HG03378 (cell line): ENCODE results near the gene SORBS2.

Experiments
- ATAC-seq: cut with Tn5 transposase; IDR thresholded peaks from one replicate; pipeline ENCODE4 v1.9.1; 2021; ENCODE audit warnings: mild to moderate bottlenecking, moderate library complexity; ENCODE audit not compliant: unreplicated experiment

SORBS2 gene

DNA sequence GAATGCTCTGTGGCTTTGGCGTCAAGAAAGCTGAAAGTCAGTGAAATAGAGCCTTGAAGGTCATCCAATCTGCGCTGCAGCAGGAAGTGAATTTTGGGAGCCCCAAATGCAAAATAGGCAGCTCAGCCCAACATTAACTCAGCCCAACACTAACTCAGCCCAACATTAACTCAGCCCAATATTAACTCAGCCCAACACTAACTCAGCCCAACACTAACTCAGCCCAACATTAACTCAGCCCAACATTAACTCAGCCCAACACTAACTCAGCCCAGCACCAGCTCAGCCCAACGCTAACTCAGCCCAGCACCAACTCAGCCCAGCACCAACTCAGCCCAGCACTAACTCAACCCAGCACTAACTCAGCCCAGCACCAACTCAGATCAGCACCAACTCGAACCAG, 71.5 kb downstream of the SORBS2 start:
- ATAC-seq, result no peak

DNA sequence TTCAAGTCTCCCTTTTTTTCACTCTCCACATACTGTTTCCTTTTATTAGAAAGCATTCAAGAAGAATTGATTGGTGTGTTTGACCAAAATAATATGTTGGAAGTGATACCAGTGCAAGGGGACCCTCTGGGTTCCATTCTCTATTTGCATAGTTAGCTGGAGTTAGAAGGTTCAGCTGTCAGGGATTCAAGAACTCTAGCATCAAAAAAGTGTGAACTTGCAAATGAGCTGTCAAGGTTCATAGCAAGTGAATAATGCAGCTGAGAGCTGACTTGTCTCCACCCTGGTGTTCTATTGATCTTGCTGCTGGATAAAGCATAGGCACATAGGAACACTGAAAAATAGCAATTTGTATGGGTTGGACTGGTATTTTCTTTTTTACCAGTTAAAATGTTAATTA, 73.2 kb downstream of the SORBS2 start:
- ATAC-seq, result no peak

DNA sequence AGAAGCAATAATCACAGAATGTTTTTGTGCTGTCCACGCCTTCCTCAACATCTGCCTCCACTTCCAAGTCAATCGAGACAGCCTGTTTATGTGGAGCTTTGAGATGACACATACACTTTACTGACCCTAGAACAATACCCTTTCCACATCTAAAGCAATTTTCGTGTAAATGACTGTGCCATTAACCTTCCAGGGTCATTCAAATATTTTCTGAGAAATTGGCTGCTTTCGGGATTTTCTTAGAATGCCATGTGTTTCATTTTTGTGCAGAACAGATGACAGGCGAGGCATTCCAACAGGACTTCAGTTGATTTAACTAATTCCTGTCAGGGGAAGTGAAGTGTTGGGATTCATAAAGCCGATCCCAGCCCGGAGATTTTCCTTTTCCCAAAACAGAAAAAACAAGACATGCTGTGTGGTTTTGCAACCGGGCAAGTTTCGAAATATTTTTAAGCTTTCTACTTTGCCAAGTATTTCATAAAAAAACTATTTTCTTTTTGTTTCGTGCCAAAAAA, 73.9 kb downstream of the SORBS2 start:
- no peak for ATAC-seq

DNA sequence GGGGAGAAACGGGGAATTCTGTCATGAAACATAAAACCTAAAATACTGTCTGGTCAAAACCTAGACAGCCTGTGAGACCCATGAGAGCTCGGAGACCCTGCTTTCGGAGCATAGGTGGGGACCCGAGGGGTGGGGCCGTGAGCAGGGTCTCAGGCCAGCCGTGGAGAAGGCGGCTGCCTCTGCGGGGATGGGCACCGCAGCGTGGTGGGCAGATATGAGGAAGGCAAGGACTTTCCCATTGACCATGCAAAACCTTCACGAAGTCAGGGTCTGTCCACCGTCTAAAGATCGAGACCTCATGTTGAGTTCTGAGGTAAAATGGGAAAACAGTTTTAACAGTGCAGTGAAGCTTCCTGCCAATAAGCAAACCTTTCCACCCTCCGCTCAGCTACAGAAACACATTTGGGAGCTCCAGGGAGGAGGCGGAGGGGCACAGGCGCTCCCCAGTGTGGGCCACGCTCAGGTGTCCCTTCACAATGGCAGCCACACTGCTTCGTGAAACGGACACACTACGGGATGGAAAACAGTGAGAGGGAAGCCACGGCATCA, 74.4 kb downstream of the SORBS2 start:
- ATAC-seq, result no peak

GRCh38 chr4:185736882-185737281, 75.1 kb downstream of the SORBS2 start:
- ATAC-seq, result no peak

- no peak for ATAC-seq
These were observed 76.1 kb downstream of the SORBS2 start for GRCh38 chr4:185735866-185736400.

GRCh38 chr4:185734930-185735329, 77.1 kb downstream of the SORBS2 start:
- ATAC-seq, result no peak

DNA sequence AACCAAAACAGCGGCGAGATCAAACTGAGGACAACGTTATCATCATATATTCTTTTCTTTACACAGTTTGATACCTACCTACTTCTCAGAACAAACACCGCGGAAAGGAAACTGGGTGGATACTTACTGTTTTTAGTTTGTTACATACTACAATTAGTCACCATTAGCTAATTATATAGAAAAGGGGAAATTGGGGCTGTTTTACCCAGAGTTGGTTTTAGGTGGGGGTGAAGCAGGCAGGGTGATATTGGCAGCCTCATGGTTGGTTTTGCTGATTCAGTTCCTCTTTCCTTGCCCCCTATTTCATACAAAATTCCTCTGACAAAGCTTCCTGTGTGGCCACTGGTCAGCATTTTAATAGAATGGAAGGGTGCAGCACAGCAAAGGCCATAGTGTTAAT, 77.8 kb downstream of the SORBS2 start:
- peak; percentile 74 for ATAC-seq

- peak; percentile 50 for ATAC-seq
These were observed 81.0 kb downstream of the SORBS2 start for GRCh38 chr4:185730849-185731608.

DNA sequence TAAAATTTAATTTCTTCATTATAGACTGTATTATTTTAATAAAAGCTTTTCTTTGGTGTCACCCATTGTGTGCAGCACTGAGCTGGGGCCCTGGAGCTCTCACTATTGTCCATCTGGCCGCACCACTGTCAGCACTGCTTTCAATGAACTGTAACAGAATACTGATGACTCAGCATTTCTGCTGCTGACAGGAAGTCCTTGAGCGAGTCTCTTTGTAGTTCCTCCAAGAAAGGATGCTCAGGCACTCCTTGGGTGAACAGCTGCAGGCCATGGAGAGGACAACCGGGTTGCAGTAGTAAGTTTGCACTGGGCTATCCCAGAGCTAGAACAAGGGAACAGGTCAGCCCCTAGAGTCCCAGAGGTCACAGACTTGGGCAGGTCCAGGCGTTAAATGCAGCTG, 81.6 kb downstream of the SORBS2 start:
- peak; percentile 47 for ATAC-seq

- no peak for ATAC-seq
These were observed 82.6 kb downstream of the SORBS2 start for GRCh38 chr4:185729391-185729804.

- no peak for ATAC-seq
These were observed 83.1 kb downstream of the SORBS2 start for GRCh38 chr4:185728893-185729292.

- no peak for ATAC-seq
These were observed 85.1 kb downstream of the SORBS2 start for GRCh38 chr4:185726931-185727330.

DNA sequence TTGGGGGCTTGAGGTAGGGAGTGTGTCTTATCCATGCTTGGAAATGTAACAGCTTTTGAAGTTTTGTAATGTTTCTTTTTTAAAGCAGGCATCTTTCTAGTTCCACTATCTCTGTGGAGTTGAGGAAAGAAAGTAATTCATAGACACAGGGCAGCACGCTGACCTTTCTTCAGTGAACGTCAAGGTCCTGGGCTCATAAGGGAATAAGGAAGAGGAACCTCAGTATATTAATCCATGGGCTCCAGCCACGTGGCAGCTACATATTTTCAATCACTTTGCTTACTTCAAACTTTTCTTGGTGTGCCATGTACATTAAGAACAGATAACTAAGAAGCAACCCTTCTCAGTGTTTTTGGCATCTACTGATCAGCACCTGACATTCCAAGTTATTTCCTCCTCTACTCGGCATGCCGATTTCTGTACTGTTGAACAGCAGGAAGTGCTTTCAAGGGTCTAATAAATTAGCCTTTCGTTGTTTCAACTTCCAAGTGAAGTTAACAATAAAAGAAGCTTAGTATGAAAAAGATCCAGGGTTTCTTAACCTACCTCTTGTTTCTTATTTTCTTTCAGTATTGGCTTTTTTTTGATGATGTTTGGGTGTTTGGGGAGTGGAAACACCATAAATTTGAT, 88.2 kb downstream of the SORBS2 start:
- no peak for ATAC-seq

DNA sequence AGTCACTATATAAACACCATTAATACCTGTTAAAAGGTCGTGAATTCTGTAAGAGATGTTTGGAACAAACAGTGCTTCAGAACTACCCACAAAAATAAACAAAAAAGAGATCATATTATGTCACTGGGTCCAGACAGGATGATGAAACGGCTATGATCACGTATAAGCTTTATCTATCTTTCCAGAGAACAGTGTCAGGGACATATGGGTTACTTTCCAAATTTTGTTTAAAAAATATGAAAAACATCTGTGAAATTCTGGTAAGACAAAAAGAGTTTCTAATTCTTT, 90.0 kb downstream of the SORBS2 start:
- no peak for ATAC-seq

- no peak for ATAC-seq
These were observed 90.6 kb downstream of the SORBS2 start for GRCh38 chr4:185721190-185722028.

DNA sequence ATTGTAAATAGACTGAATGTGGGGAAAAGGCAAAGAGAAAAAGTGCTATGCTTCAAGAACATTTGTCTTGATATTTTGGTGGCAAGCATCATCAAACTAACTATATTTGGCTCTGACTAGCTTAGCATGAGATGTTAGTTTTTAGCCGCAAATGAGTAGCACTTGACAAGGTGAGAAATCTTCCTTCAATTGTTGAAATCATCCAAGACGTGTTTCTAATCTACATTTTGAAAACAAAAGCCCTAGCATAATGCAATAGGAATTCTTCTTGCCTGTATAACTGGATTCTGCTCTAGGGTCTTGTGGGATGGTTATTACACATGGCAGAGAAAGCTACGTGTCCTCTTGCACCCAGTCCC, 92.5 kb downstream of the SORBS2 start:
- ATAC-seq, result no peak

DNA sequence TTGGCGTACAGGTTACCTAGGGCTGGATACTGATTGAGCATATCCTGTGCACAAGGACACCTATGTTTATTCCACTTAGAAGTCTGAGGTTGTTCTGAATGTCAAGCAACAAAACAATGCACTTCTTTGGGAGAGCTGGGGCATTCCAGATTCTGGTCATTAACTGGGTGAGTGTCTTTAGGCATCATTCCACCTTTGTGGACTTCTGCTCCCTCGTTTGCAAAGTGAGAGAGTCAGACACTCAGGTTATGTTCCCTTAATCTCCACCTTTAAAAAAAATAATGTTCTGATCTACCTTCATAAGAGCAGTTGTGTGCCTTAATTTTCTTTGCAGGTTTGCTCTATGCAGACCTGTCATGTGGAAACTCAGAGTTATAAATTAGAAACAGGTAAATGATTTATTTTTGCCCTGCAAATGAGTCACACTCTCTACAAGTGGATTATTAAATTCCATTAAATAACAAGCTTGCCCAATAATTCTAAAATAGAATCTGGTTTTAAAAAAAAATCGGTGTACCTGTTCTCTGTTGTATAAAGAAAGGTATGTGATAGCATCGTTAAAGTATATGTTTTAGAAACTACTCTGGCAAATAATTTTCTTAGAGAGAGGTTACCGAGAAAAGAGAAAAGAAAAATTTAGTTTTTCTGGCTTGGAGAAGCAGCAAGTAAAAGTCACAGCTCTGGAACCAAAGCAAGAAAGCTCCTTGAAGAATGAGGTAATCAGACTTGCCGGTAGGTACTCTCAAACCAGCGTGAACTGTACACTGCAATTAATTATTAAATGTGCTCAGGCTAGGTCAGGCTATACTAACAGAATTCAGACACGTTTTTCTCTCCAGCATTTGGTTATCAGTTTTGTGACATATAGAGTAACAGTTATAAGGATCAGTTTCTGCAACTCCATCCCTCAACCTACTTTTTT, 93.2 kb downstream of the SORBS2 start:
- peak; percentile 40 for ATAC-seq

DNA sequence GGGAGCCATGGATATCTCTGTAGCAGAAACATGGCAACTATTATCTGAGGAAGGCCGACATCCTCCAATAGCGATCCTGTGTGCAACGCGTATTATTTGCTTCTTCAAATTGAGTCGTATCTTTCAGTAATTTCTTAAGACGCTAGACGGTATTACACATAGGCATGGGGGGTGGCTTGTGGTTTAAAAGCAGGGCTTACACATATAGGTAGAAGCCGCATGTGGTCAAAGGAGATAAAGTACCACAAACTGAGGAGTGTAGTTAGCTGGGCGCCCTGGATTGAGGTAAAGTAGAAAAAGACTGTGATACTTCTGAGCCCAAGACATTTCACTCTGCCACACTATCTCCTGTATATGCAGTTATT, 94.6 kb downstream of the SORBS2 start:
- ATAC-seq, result no peak
